BE2C (cell line): ENCODE results near the gene AMN.

Experiments used
- DNase-seq: peaks from one replicate; pipeline ENCODE4 v3.0.0-alpha.2; 2020
- H3K27me3 ChIP-seq: fragments of 250-450 bp; sonication (Bioruptor Pico); 2 replicates; pipeline ENCODE4 v1.5.1; 2020; ENCODE audit warnings: mild to moderate bottlenecking
- H3K36me3 ChIP-seq: fragments of 250-450 bp; sonication (Bioruptor Pico); 2 replicates; pipeline ENCODE4 v1.5.1; 2020; ENCODE audit warnings: mild to moderate bottlenecking
- H3K4me1 ChIP-seq: fragments of 250-450 bp; sonication (Bioruptor Pico); 2 replicates; pipeline ENCODE4 v1.5.1; 2020
- H3K4me3 ChIP-seq: 2 replicates; pipeline ENCODE4 v1.5.1; 2011; ENCODE audit warnings: low read depth, low read length
- H3K9me3 ChIP-seq: fragments of 250-450 bp; sonication (Bioruptor Pico); 2 replicates; pipeline ENCODE4 v1.5.1; 2020
- TF ChIP-seq, protein P1 (sequence below): IDR thresholded peaks from 2 replicates; pipeline ENCODE4 v1.5.1; 2012; ENCODE audit warnings: mild to moderate bottlenecking, low read depth, low read length

AMN gene

GRCh38 chr14:102897299-102898027 lies 25.0 kb upstream of the AMN start:
- TF ChIP-seq, protein P1, sequence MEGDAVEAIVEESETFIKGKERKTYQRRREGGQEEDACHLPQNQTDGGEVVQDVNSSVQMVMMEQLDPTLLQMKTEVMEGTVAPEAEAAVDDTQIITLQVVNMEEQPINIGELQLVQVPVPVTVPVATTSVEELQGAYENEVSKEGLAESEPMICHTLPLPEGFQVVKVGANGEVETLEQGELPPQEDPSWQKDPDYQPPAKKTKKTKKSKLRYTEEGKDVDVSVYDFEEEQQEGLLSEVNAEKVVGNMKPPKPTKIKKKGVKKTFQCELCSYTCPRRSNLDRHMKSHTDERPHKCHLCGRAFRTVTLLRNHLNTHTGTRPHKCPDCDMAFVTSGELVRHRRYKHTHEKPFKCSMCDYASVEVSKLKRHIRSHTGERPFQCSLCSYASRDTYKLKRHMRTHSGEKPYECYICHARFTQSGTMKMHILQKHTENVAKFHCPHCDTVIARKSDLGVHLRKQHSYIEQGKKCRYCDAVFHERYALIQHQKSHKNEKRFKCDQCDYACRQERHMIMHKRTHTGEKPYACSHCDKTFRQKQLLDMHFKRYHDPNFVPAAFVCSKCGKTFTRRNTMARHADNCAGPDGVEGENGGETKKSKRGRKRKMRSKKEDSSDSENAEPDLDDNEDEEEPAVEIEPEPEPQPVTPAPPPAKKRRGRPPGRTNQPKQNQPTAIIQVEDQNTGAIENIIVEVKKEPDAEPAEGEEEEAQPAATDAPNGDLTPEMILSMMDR = no peak
- peaks cover 5% of the 10 kb centered on the region for H3K36me3 ChIP-seq
- no peaks in the 10 kb centered on the region for H3K4me1 ChIP-seq
- H3K4me3 ChIP-seq = no peak overlapping the region
- no peaks in the 10 kb centered on the region for H3K27me3 ChIP-seq
- no peak for DNase-seq
- H3K9me3 ChIP-seq = no peaks in the 10 kb centered on the region

DNA sequence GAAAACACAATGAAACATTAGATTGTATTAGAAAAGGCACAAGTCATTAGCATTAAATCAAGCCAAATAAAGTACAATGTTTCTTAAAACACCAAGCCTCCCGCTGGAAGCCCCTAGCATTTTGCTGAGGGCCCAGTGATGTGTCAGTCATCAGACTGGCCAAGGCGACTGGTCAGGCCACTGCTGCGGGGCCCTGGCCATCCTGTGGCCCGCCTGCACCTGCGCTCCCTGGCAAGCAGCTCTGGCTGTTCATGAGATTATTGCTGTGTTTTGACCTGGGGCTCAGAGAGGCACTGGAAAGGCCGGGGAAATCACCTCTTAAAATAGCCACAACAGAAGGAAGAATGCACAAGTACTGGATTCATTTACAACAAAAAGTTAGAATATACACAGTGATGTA lies 24.2 kb upstream of the AMN start:
- no peaks in the 10 kb centered on the region for H3K4me1 ChIP-seq
- no peaks in the 10 kb centered on the region for H3K9me3 ChIP-seq
- H3K4me3 ChIP-seq = no peak overlapping the region
- TF ChIP-seq, protein P1 = no peak
- H3K36me3 ChIP-seq = peaks cover 5% of the 10 kb centered on the region
- H3K27me3 ChIP-seq = no peaks in the 10 kb centered on the region
- DNase-seq = no peak

DNA sequence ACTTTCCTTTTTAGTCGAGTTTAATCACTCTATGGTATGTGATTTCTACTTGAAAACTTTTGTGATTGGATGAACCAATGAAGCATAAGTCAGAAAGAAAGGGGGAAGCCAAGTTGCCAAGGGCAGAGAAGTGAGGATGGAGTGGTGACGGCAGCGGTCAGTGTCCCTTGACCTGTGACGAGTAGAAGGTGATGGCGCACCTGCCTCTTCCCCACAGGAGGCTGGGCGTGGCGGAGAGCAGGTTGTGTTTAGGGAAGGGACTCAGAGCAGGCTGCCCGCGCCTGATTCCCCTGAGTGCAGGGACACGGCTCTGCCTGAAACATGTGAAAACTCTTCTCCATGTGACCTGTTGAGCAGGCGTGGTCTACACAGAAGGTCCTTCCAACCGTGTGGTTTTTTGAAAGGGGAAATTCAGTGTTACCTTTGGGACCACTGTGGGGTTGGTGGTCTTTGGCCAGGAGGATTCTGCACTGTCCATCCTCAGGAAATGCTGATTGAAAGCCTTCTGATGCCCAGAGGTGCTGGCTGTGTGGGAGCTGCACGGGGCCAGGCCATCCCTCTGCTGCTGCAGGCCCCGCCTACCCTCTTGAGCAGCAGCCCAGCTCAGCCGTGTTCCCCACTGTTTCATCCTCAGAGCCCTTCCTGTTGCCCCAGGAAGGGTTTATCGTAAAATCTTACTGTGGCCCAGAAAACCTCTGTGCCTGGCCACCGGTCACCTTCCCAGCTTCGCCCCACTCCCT lies 23.5 kb upstream of the AMN start:
- TF ChIP-seq, protein P1 = no peak
- Histone ChIP-seq H3K4me3 (no peak overlapping the region), H3K36me3 (peaks cover 5% of the 10 kb centered on the region), H3K9me3 (no peaks in the 10 kb centered on the region), H3K27me3 (no peaks in the 10 kb centered on the region), H3K4me1 (no peaks in the 10 kb centered on the region)
- no peak for DNase-seq

- peaks cover 5% of the 10 kb centered on the region for H3K36me3 ChIP-seq
- no peaks in the 10 kb centered on the region for H3K27me3 ChIP-seq
- DNase-seq = no peak
- H3K9me3 ChIP-seq = no peaks in the 10 kb centered on the region
- TF ChIP-seq, protein P1 = no peak
- no peaks in the 10 kb centered on the region for H3K4me1 ChIP-seq
- no peak overlapping the region for H3K4me3 ChIP-seq
These were observed 23.0 kb upstream of the AMN start for GRCh38 chr14:102899516-102899900.

- Histone ChIP-seq H3K9me3 (no peaks in the 10 kb centered on the region), H3K36me3 (no peaks in the 10 kb centered on the region; the same call in 1 of the 2 replicates), H3K4me3 (no peak overlapping the region), H3K27me3 (no peaks in the 10 kb centered on the region), H3K4me1 (no peaks in the 10 kb centered on the region)
- no peak for DNase-seq
- TF ChIP-seq, protein P1 = no peak
These were observed 21.6 kb upstream of the AMN start for GRCh38 chr14:102900631-102901571.
